Astrocyte of the cerebellum (primary cell): ENCODE measurements around the gene PCAT7.
"Not testable (repeated sequence)": the region's sequence is repeated elsewhere in the genome, so short reads cannot be mapped to it uniquely, and the experiment has no call there.

Experiments
- DNase-seq: peaks from one replicate; pipeline ENCODE4 v3.0.0-alpha.2; 2011; ENCODE audit warnings: low read depth
- H3K4me3 ChIP-seq: 2 replicates; pipeline ENCODE4 v1.5.1; 2011; ENCODE audit warnings: mild to moderate bottlenecking, low read depth, low read length, moderate library complexity
- CTCF ChIP-seq: IDR thresholded peaks from 2 replicates; pipeline ENCODE4 v1.5.1; 2012; ENCODE audit warnings: low read length, low read depth, moderate library complexity, mild to moderate bottlenecking; ENCODE audit errors: missing control alignments
- in situ Hi-C: cut with HindIII; loops from 2 replicates; pipeline ENCODE4 v1.10.0; 2017; ENCODE audit warnings: low sequenced_read_pairs

The PCAT7 gene

GRCh38 chr9:94554439-94555331 lies at the start of gene PCAT7:
Gene PCAT7, plus strand, starts transcription at chr9:94555083.
- H3K4me3 ChIP-seq, result no peak within 1 kb of the TSS
- no peak for DNase-seq
- TF ChIP-seq CTCF, result no peak
- in situ Hi-C loops, result no loop called here

- in situ Hi-C loops, result not testable (repeated sequence)
These were observed 48.5 kb upstream of the PCAT7 start for GRCh38 chr9:94506370-94506769.

GRCh38 chr9:94507531-94508258 lies 47.2 kb upstream of the PCAT7 start:
- in situ Hi-C loops, result no loop called here
- no peak for DNase-seq
- no peak overlapping the region for H3K4me3 ChIP-seq
- TF ChIP-seq CTCF, result no peak

More at GRCh38 chr9:94506370-94506769, 48.5 kb upstream of the PCAT7 start:
- not testable (repeated sequence) for H3K4me3 ChIP-seq, DNase-seq

GRCh38 chr9:94511134-94511954 lies 43.5 kb upstream of the PCAT7 start:
- DNase-seq, result no peak
- TF ChIP-seq CTCF, result no peak
- H3K4me3 ChIP-seq, result no peak overlapping the region
- in situ Hi-C loops, result no loop called here

GRCh38 chr9:94511955-94512265 lies 43.0 kb upstream of the PCAT7 start:
- DNase-seq, result no peak
- no peak for TF ChIP-seq CTCF
- in situ Hi-C loops, result no loop called here
- no peak overlapping the region for H3K4me3 ChIP-seq

- no peak overlapping the region for H3K4me3 ChIP-seq
- in situ Hi-C loops, result no loop called here
- DNase-seq, result no peak
- no peak for TF ChIP-seq CTCF
These were observed 40.2 kb upstream of the PCAT7 start for GRCh38 chr9:94514722-94515121.
